Activated CD4-positive, CD25-positive, alpha-beta regulatory T cell (primary cell): ENCODE measurements around the gene PYGO1.
"Not testable (repeated sequence)": the region's sequence is repeated elsewhere in the genome, so short reads cannot be mapped to it uniquely, and the experiment has no call there.

Source experiments
- DNase-seq, 4 experiments: peaks; one replicate each; lab custom pipeline; 2025; lab: John Stamatoyannopoulos, UW

PYGO1 gene

GRCh38 chr15:55564347-55565145, 23.6 kb downstream of the PYGO1 start:
- DNase-seq = no peak

- DNase-seq = no peak
These were observed 25.5 kb downstream of the PYGO1 start for GRCh38 chr15:55562601-55563000.

GRCh38 chr15:55555089-55555488, 33.1 kb downstream of the PYGO1 start:
- no peak for DNase-seq

- no peak for DNase-seq
These were observed 35.2 kb downstream of the PYGO1 start for GRCh38 chr15:55552926-55553325.

GRCh38 chr15:55552451-55552850, 35.7 kb downstream of the PYGO1 start:
- DNase-seq = no peak

GRCh38 chr15:55549305-55549704, 38.8 kb downstream of the PYGO1 start:
- no peak for DNase-seq

- no peak for DNase-seq
These were observed 41.4 kb downstream of the PYGO1 start for GRCh38 chr15:55546718-55547117.

GRCh38 chr15:55535436-55535835, 52.7 kb downstream of the PYGO1 start:
- no peak for DNase-seq

- DNase-seq = no peak
These were observed 55.2 kb downstream of the PYGO1 start for GRCh38 chr15:55532944-55533343.

- no peak for DNase-seq
These were observed 57.3 kb downstream of the PYGO1 start for GRCh38 chr15:55530861-55531313.

GRCh38 chr15:55528812-55529211, 59.3 kb downstream of the PYGO1 start:
- DNase-seq = no peak

GRCh38 chr15:55527150-55527549, 61.0 kb downstream of the PYGO1 start:
- DNase-seq = no peak

GRCh38 chr15:55526559-55527036, 61.5 kb downstream of the PYGO1 start:
- no peak for DNase-seq

GRCh38 chr15:55522742-55523450, 65.2 kb downstream of the PYGO1 start:
- DNase-seq = no peak

GRCh38 chr15:55518641-55519040, 69.5 kb downstream of the PYGO1 start:
- no peak for DNase-seq

GRCh38 chr15:55518009-55518408, 70.1 kb downstream of the PYGO1 start:
- no peak for DNase-seq

- DNase-seq = no peak
These were observed 72.0 kb downstream of the PYGO1 start for GRCh38 chr15:55515991-55516776.

- DNase-seq = no peak
These were observed 72.7 kb downstream of the PYGO1 start for GRCh38 chr15:55515491-55515890.

- DNase-seq = no peak
These were observed 73.7 kb downstream of the PYGO1 start for GRCh38 chr15:55514414-55514850.

GRCh38 chr15:55513621-55514413, 74.3 kb downstream of the PYGO1 start:
- not testable (repeated sequence) for DNase-seq

- no peak for DNase-seq
These were observed 75.0 kb downstream of the PYGO1 start for GRCh38 chr15:55513152-55513551.
